HCT116 (cell line): ENCODE data around the gene CRIM1. TPM values are rescaled to one million over a fixed set of nuclear protein-coding genes. Genes with fewer than 3 reads are reported as not detected.

ENCODE experiments used
- ATAC-seq: fragments of 200-7000 bp; cut with Tn5 transposase; 2 replicates; pipeline ENCODE4 v1.9.1; 2020; ENCODE audit warnings: mild to moderate bottlenecking, moderate library complexity
- BruUV-seq: library from RNA; stranded (reverse); fragments of 400-500 nt; replicated peaks from 2 replicates; lab custom pipeline; 2021; lab: Mats Ljungman, UMichigan
- CTCF ChIA-PET: fragments of 300-600 bp; sonication (Branson Sonifier 250); formaldehyde crosslinking; loops from one replicate; lab custom pipeline; 2021; ENCODE audit warnings: antibody characterized with exemption; lab: Charles Lee
- POLR2A ChIA-PET: fragments of 300-600, 350-600 bp; sonication (Branson Sonifier 250); formaldehyde crosslinking; loops from one replicate; lab custom pipeline; 2021; ENCODE audit warnings: antibody characterized with exemption; lab: Charles Lee
- RAD21 ChIA-PET, 2 experiments: fragments of 300-600 bp; sonication (Branson Sonifier 250); formaldehyde crosslinking; loops; one replicate each; lab custom pipeline; 2023; ENCODE audit warnings: low total read pairs in 2 of 2; ENCODE audit not compliant: uncharacterized antibody in 2 of 2, unreplicated experiment in 2 of 2, low non-redundant PET in 1 of 2; lab: Charles Lee
- DNase-seq: peaks from one replicate; pipeline ENCODE4 v3.0.0-alpha.2; 2010; ENCODE audit warnings: low read depth, low spot score
- H2AFZ ChIP-seq: fragments of 200-600 bp; shearing (Covaris generic), sonication (generic); 2 replicates; pipeline ENCODE4 v1.6.1; 2017; ENCODE audit warnings: low read depth, mixed run types, mixed read lengths, antibody characterized with exemption, low read length; ENCODE audit not compliant: poor library complexity, severe bottlenecking
- H3K27ac ChIP-seq: 2 replicates; pipeline ENCODE4 v1.5.1; 2012; ENCODE audit warnings: low read depth, low read length
- H3K27me3 ChIP-seq: fragments of 200-600 bp; sonication (generic); 2 replicates; pipeline ENCODE4 v1.6.1; 2016; ENCODE audit warnings: mixed run types, low read length, mixed read lengths; ENCODE audit not compliant: insufficient read depth
- H3K36me3 ChIP-seq, 2 experiments: fragments of 200-500 bp in 1 of 2; fragments of 200-600 bp in 1 of 2; sonication (Bioruptor generic) in 1 of 2; sonication (generic) in 1 of 2; 2 replicates each; pipeline versions ENCODE4 v1.5.1 to v1.6.1; 2014 to 2016; ENCODE audit warnings: low read length in 2 of 2, inconsistent platforms in 1 of 2, mixed read lengths in 1 of 2, mixed run types in 1 of 2; ENCODE audit not compliant: insufficient read depth in 2 of 2, control insufficient read depth in 1 of 2
- H3K4me1 ChIP-seq, 2 experiments: fragments of 200-600 bp in 1 of 2; sonication (generic) in 1 of 2; 2 replicates each; pipeline versions ENCODE4 v1.5.1 to v1.6.1; 2012 to 2017; ENCODE audit warnings: low read length in 2 of 2, inconsistent platforms in 1 of 2, mild to moderate bottlenecking in 1 of 2, mixed read lengths in 1 of 2, mixed run types in 1 of 2, moderate library complexity in 1 of 2; ENCODE audit not compliant: insufficient read depth in 2 of 2, control insufficient read depth in 1 of 2
- H3K4me2 ChIP-seq: fragments of 200-600 bp; sonication (generic); 2 replicates; pipeline ENCODE4 v1.6.1; 2017; ENCODE audit warnings: mixed run types, low read length, mixed read lengths
- H3K4me3 ChIP-seq, 2 experiments: fragments of 200-600 bp in 1 of 2; sonication (generic) in 1 of 2; replicated peaks in 1 of 2; 2 replicates each; pipeline ENCODE4 v1.5.1; 2011 to 2016; ENCODE audit warnings: low read length in 2 of 2, control low read depth in 1 of 2, low read depth in 1 of 2, mild to moderate bottlenecking in 1 of 2, mixed read lengths in 1 of 2, mixed run types in 1 of 2
- H3K79me2 ChIP-seq: fragments of 200-600 bp; sonication (generic); 2 replicates; pipeline ENCODE4 v1.6.1; 2017; ENCODE audit warnings: mild to moderate bottlenecking, mixed run types, low read length, moderate library complexity, mixed read lengths; ENCODE audit not compliant: insufficient read depth
- H3K9ac ChIP-seq: fragments of 200-600 bp; sonication (generic); 2 replicates; pipeline ENCODE4 v1.6.1; 2016; ENCODE audit warnings: low read length, mixed read lengths
- H3K9me2 ChIP-seq: fragments of 200-600 bp; sonication (generic), shearing (Covaris generic); 2 replicates; pipeline ENCODE4 v1.6.1; 2017; ENCODE audit warnings: mixed run types, mild to moderate bottlenecking, moderate library complexity; ENCODE audit not compliant: insufficient read depth
- H3K9me3 ChIP-seq, 2 experiments: fragments of 200-500 bp in 1 of 2; fragments of 200-600 bp in 1 of 2; sonication (Bioruptor generic) in 1 of 2; sonication (generic) in 1 of 2; 2 replicates each; pipeline ENCODE4 v1.6.1; 2014 to 2017; ENCODE audit warnings: low read length in 2 of 2, mixed read lengths in 2 of 2, inconsistent platforms in 1 of 2, low read depth in 1 of 2, mild to moderate bottlenecking in 1 of 2, mixed run types in 1 of 2, moderate library complexity in 1 of 2; ENCODE audit not compliant: control insufficient read depth in 1 of 2, insufficient read depth in 1 of 2
- H4K20me1 ChIP-seq: fragments of 200-600 bp; sonication (generic), shearing (Covaris generic); 2 replicates; pipeline ENCODE4 v1.6.1; 2017; ENCODE audit warnings: mixed run types, mild to moderate bottlenecking, moderate library complexity; ENCODE audit not compliant: insufficient read depth
- ELF1 ChIP-seq: IDR thresholded peaks from 2 replicates; pipeline ENCODE4 v1.6.1; 2012; ENCODE audit warnings: low read depth, borderline replicate concordance
- EZH2phosphoT487 ChIP-seq: fragments of 200-600 bp; IDR thresholded peaks from 2 replicates; pipeline ENCODE4 v1.6.1; 2018; ENCODE audit warnings: antibody characterized with exemption, borderline replicate concordance
- POLR2A ChIP-seq: IDR thresholded peaks from 2 replicates; pipeline ENCODE4 v1.7.0; 2011; ENCODE audit warnings: borderline replicate concordance; ENCODE audit not compliant: insufficient read depth, insufficient read length; ENCODE audit errors: extremely low read depth
- ZBTB33 ChIP-seq: IDR thresholded peaks from 2 replicates; pipeline ENCODE4 v1.6.1; 2011; ENCODE audit warnings: mild to moderate bottlenecking, low read length, moderate library complexity; ENCODE audit not compliant: insufficient replicate concordance; ENCODE audit errors: extremely low read depth
- ZNF274 ChIP-seq: fragments of 200-500 bp; sonication (Bioruptor generic); IDR thresholded peaks from 2 replicates; pipeline ENCODE4 v1.6.1; 2014; ENCODE audit warnings: mild to moderate bottlenecking, low read depth, low read length, inconsistent platforms
- intact Hi-C: fragments of 100-400 bp; cut with micrococcal nuclease; formaldehyde crosslinking; loops from 2 replicates; pipeline ENCODE4 v1.10.0; 2022
- total RNA-seq: library from RNA; stranded (reverse); gene quantifications from one replicate; pipeline ENCODE4 v1.2.1, GENCODE V29; 2021; ENCODE audit not compliant: unreplicated experiment

The CRIM1 gene
- total RNA-seq, 1 experiment from 2014 or later = 27.2 TPM

- no peak for TF ChIP-seq POLR2A
- peaks cover 14 to 20% of the 10 kb centered on the region in 2 experiments; a peak in 3 of 4 replicates for H3K36me3 ChIP-seq
- RAD21 ChIA-PET = no interaction called here
- H3K9ac ChIP-seq = no peak overlapping the region
- no peaks in the 10 kb centered on the region for H4K20me1 ChIP-seq
- no peak overlapping the region for H3K4me3 ChIP-seq
- no peaks in the 10 kb centered on the region for H3K9me3 ChIP-seq
- no peak overlapping the region for H3K4me2 ChIP-seq
- H3K4me1 ChIP-seq = no peaks in the 10 kb centered on the region
- H3K9me2 ChIP-seq = no peaks in the 10 kb centered on the region
- intact Hi-C loops = loop anchor here (5.0 kb wide), 1 partner anchor 119 kb away; no protein-coding TSS in a partner anchor
- H3K79me2 ChIP-seq = no peaks in the 10 kb centered on the region; the same call in 1 of the 2 replicates
- H2AFZ ChIP-seq = no peak overlapping the region
- DNase-seq (no peak), ATAC-seq (no peak)
- H3K27ac ChIP-seq = no peak overlapping the region
- BruUV-seq = no TSS peak
- POLR2A ChIA-PET = no interaction called here
- no peaks in the 10 kb centered on the region for H3K27me3 ChIP-seq
- CTCF ChIA-PET = interaction anchor here (1.2 kb wide), 1 partner anchor 9 kb away, joined by 4 read pairs; no protein-coding TSS in a partner anchor
Observed at GRCh38 chr2:36553683-36554082, 198.1 kb downstream of the CRIM1 start.

GRCh38 chr2:36554531-36554930 lies 199.0 kb downstream of the CRIM1 start:
- CTCF ChIA-PET = interaction anchor here (1.2 kb wide), 1 partner anchor 10 kb away, joined by 4 read pairs; no protein-coding TSS in a partner anchor
- H3K4me2 ChIP-seq = no peak overlapping the region
- no peak overlapping the region for H2AFZ ChIP-seq
- H3K9me2 ChIP-seq = no peaks in the 10 kb centered on the region
- peaks cover 5% of the 10 kb centered on the region for H3K79me2 ChIP-seq
- DNase-seq = no peak
- no peaks in the 10 kb centered on the region for H3K27me3 ChIP-seq
- POLR2A ChIA-PET = no interaction called here
- no peaks in the 10 kb centered on the region for H4K20me1 ChIP-seq
- H3K4me3 ChIP-seq = no peak overlapping the region
- TF ChIP-seq ZNF274 = no peak
- no peak for TF ChIP-seq EZH2phosphoT487
- no peak for TF ChIP-seq ELF1
- no peak for TF ChIP-seq ZBTB33
- BruUV-seq = no TSS peak
- H3K9ac ChIP-seq = no peak overlapping the region
- intact Hi-C loops = loop anchor here (5.0 kb wide), 1 partner anchor 118 kb away; no protein-coding TSS in a partner anchor
- peaks cover 14 to 17% of the 10 kb centered on the region in 2 experiments; a peak in 3 of 4 replicates for H3K36me3 ChIP-seq
- ATAC-seq = no peak
- peaks cover 0 to 5% of the 10 kb centered on the region in 2 experiments; a peak in 2 of 4 replicates for H3K4me1 ChIP-seq
- no peaks in the 10 kb centered on the region for H3K9me3 ChIP-seq
- H3K27ac ChIP-seq = no peak overlapping the region
- RAD21 ChIA-PET = no interaction called here
